GM12878 (cell line): Measurements from ENCODE around the gene CFAP410. TPM values are rescaled to one million over a fixed set of nuclear protein-coding genes. Genes with fewer than 3 reads are reported as not detected.
A peak's percentile ranks its signal among the peaks of the same experiment; 100 is the strongest.

Experiments used
- CEBPB ChIP-seq, 2 experiments: fragments of 150-350 bp in 1 of 2; IDR thresholded peaks; 2 replicates each; pipeline ENCODE4 v1.6.1; 2012 to 2014; ENCODE audit warnings: low read depth in 2 of 2, low read length in 2 of 2, borderline replicate concordance in 1 of 2, inconsistent platforms in 1 of 2
- CHD2 ChIP-seq: IDR thresholded peaks from 2 replicates; pipeline ENCODE4 v1.6.1; 2011; ENCODE audit warnings: low read depth, low read length, improper control_type of control experiment, borderline replicate concordance
- DPF2 ChIP-seq: fragments of 450-650 bp; IDR thresholded peaks from 2 replicates; pipeline ENCODE4 v1.6.1; 2017; ENCODE audit warnings: mild to moderate bottlenecking
- ETV6 ChIP-seq, 2 experiments: fragments of 450-650 bp in 1 of 2; IDR thresholded peaks in 1 of 2; conservative IDR thresholded peaks in 1 of 2; 2 replicates each; pipeline ENCODE4 v1.6.1; 2014; ENCODE audit warnings: antibody characterized with exemption in 1 of 2, borderline replicate concordance in 1 of 2, low read depth in 1 of 2, mild to moderate bottlenecking in 1 of 2, moderate library complexity in 1 of 2
- MTA3 ChIP-seq: IDR thresholded peaks from 2 replicates; pipeline ENCODE4 v1.6.1; 2012; ENCODE audit warnings: low read length, inconsistent platforms, borderline replicate concordance
- MYB ChIP-seq: fragments of 150-350 bp; IDR thresholded peaks from 2 replicates; pipeline ENCODE4 v1.6.1; 2014; ENCODE audit warnings: mild to moderate bottlenecking, low read depth, low read length, borderline replicate concordance
- NR2C1 ChIP-seq: fragments of 450-650 bp; IDR thresholded peaks from 2 replicates; pipeline ENCODE4 v1.6.1; 2017; ENCODE audit warnings: antibody characterized with exemption, mild to moderate bottlenecking, moderate library complexity
- POLR2AphosphoS2 ChIP-seq: IDR thresholded peaks from 2 replicates; pipeline ENCODE4 v1.6.1; 2011; ENCODE audit warnings: low read depth, mild to moderate bottlenecking, low read length, improper control_type of control experiment, moderate library complexity
- POLR2AphosphoS5 ChIP-seq: IDR thresholded peaks from 2 replicates; pipeline ENCODE4 v1.6.1; 2011; ENCODE audit warnings: mild to moderate bottlenecking, low read length, inconsistent platforms
- PRDM15 ChIP-seq: fragments of 450-650 bp; formaldehyde crosslinking; IDR thresholded peaks from 2 replicates; pipeline ENCODE4 v1.4.0; 2020; ENCODE audit warnings: mild to moderate bottlenecking, moderate library complexity
- SREBF1 ChIP-seq: IDR thresholded peaks from 2 replicates; pipeline ENCODE4 v1.6.1; 2012; ENCODE audit warnings: mild to moderate bottlenecking, low read length
- SUPT20H ChIP-seq: IDR thresholded peaks from 2 replicates; pipeline ENCODE4 v1.6.1; 2011; ENCODE audit warnings: low read depth, mild to moderate bottlenecking, low read length, moderate library complexity, borderline replicate concordance; ENCODE audit not compliant: control insufficient read depth
- TARDBP ChIP-seq: IDR thresholded peaks from 2 replicates; pipeline ENCODE4 v1.6.1; 2016; ENCODE audit warnings: borderline replicate concordance
- ZNF207 ChIP-seq: fragments of 450-650 bp; IDR thresholded peaks from 2 replicates; pipeline ENCODE4 v1.6.1; 2014; ENCODE audit warnings: antibody characterized with exemption, mild to moderate bottlenecking, borderline replicate concordance
- ZNF274 ChIP-seq: IDR thresholded peaks from one replicate; pipeline ENCODE4 v1.8.0; 2011; ENCODE audit not compliant: insufficient read length, insufficient read depth
- polyA plus RNA-seq, 11 experiments: library from polyadenylated mRNA; depleted of rRNA in 4 of 11; unstranded in 6 of 11; stranded (reverse) in 5 of 11; fragments of >200 nt; fragmentation: Nextera tagmentation in 4 of 11; fragmentation: Illumina TruSeq in 1 of 11; extraction: Ambion mirVana in 4 of 11; extraction: Trizol in 1 of 11; gene quantifications; 1 replicate in 1 of 11; 2 replicates in 10 of 11; pipeline versions ENCODE4 v1.2.1 to v1.2.3, GENCODE V29; 2011 to 2016; ENCODE audit warnings: inconsistent platforms in 2 of 11, missing spikeins in 2 of 11, low read depth in 1 of 11
- total RNA-seq, 4 experiments: library from RNA; depleted of rRNA in 3 of 4; stranded (reverse); fragments of >200 nt in 3 of 4; fragmentation: Illumina TruSeq in 1 of 4; extraction: Trizol in 1 of 4; gene quantifications; 2 replicates each; pipeline versions ENCODE4 v1.2.1 to v1.2.3, GENCODE V29; 2013 to 2021
- TF ChIP-seq, protein P1 (sequence below): fragments of 450-650 bp; IDR thresholded peaks from 2 replicates; pipeline ENCODE4 v1.6.1; 2018; ENCODE audit warnings: mild to moderate bottlenecking, low read depth, moderate library complexity; ENCODE audit not compliant: partially characterized antibody
- TF ChIP-seq, protein P2 (sequence below): fragments of 450-650 bp; IDR thresholded peaks from 2 replicates; pipeline ENCODE4 v1.6.1; 2017; ENCODE audit warnings: antibody characterized with exemption, mild to moderate bottlenecking, moderate library complexity

Gene CFAP410
- total and polyA plus RNA-seq, 10 of the 15 experiments (the other 5 are each of a cell fraction or from before 2014, with no cell fraction given), result 0.14 to 24.8 (median 11.3) TPM

DNA sequence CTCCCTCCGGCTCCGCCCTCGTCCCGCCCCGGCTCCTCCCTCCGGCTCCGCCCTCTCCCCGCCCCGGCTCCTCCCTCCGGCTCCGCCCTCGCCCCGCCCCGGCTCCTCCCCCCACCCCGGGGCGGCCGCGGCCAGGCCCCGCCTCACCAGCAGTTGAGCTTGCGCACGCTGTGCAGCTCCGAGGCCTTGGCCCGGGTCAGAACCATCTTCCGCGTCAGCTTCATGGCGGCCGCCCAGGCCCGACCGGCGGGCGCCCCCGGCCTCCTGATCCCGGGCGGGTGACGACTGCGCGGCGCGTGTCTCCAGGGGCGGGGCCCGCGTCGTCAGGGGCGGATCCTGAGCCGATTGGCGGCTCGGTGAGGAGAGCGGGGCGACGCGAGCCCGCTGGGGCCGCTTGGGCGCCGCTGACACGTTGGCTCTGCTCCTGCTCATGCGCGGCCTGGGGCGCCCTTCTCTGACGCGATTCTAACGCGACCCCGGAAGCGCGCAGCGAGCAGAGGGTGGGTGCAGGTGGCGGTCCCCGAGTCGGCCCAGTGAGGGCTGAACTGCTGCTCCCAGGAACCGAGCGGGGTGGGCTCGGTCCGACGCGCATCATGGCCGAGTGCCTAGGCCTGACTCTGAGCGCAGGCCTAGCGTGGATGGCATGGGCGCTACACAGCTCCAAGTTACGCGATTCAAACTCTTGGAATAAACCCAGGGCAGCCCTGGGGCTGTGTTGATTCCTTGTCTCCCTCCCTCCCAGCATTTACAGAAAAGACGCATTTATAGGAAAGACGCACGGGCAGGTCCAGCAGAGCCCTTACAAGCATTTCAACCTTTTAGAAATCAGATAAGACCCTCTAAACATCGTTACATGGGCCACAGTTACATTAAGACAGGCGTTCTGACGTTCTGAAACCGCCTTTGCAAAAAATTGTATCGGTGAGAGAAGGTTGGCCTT is at the start of gene CFAP410 (continued):
- TF ChIP-seq MYB (no peak), DPF2 (peak; percentile 74; the same call in 1 of the 2 replicates), CHD2 (peak; percentile 59; the same call in 1 of the 2 replicates), SUPT20H (no peak), PRDM15 (CRISPR knock-in tag) (no peak), POLR2AphosphoS5 (peak; percentile 95), NR2C1 (peak; percentile 41; the same call in 1 of the 2 replicates), SREBF1 (no peak), CEBPB (IDR thresholded peaks at IDR 0.05; ENCODE audit: borderline replicate concordance in 1 of 2, low read depth in 2 of 2, low read length in 2 of 2) (no peak), ZNF274 (no peak), ETV6 (conservative IDR thresholded peaks at IDR 0.05 in 1 of 2, IDR thresholded peaks at IDR 0.05 in 1 of 2; ENCODE audit: borderline replicate concordance in 1 of 2, low read depth in 1 of 2) (no peak), TARDBP (no peak), POLR2AphosphoS2 (peak; percentile 37; the same call in 1 of the 2 replicates), MTA3 (no peak; the same call in 1 of the 2 replicates), ZNF207 (peak; percentile 78)
- TF ChIP-seq, protein P1, sequence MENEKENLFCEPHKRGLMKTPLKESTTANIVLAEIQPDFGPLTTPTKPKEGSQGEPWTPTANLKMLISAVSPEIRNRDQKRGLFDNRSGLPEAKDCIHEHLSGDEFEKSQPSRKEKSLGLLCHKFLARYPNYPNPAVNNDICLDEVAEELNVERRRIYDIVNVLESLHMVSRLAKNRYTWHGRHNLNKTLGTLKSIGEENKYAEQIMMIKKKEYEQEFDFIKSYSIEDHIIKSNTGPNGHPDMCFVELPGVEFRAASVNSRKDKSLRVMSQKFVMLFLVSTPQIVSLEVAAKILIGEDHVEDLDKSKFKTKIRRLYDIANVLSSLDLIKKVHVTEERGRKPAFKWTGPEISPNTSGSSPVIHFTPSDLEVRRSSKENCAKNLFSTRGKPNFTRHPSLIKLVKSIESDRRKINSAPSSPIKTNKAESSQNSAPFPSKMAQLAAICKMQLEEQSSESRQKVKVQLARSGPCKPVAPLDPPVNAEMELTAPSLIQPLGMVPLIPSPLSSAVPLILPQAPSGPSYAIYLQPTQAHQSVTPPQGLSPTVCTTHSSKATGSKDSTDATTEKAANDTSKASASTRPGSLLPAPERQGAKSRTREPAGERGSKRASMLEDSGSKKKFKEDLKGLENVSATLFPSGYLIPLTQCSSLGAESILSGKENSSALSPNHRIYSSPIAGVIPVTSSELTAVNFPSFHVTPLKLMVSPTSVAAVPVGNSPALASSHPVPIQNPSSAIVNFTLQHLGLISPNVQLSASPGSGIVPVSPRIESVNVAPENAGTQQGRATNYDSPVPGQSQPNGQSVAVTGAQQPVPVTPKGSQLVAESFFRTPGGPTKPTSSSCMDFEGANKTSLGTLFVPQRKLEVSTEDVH, result peak; percentile 66
- TF ChIP-seq, protein P2, sequence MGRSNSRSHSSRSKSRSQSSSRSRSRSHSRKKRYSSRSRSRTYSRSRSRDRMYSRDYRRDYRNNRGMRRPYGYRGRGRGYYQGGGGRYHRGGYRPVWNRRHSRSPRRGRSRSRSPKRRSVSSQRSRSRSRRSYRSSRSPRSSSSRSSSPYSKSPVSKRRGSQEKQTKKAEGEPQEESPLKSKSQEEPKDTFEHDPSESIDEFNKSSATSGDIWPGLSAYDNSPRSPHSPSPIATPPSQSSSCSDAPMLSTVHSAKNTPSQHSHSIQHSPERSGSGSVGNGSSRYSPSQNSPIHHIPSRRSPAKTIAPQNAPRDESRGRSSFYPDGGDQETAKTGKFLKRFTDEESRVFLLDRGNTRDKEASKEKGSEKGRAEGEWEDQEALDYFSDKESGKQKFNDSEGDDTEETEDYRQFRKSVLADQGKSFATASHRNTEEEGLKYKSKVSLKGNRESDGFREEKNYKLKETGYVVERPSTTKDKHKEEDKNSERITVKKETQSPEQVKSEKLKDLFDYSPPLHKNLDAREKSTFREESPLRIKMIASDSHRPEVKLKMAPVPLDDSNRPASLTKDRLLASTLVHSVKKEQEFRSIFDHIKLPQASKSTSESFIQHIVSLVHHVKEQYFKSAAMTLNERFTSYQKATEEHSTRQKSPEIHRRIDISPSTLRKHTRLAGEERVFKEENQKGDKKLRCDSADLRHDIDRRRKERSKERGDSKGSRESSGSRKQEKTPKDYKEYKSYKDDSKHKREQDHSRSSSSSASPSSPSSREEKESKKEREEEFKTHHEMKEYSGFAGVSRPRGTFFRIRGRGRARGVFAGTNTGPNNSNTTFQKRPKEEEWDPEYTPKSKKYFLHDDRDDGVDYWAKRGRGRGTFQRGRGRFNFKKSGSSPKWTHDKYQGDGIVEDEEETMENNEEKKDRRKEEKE, result no peak
